Mammary epithelial cell (primary cell): ENCODE data around the gene ITGAX.

ENCODE experiments used
- CTCF ChIP-seq, 2 donors: IDR thresholded peaks in 1 of 2; conservative IDR thresholded peaks in 1 of 2; 2 replicates each; pipeline ENCODE4 v1.5.1; 2011 to 2012; ENCODE audit warnings: inconsistent platforms in 2 of 2, low read length in 2 of 2, mild to moderate bottlenecking in 2 of 2, control low read depth in 1 of 2, low read depth in 1 of 2; ENCODE audit not compliant: insufficient read depth in 1 of 2; ENCODE audit errors: extremely low read depth in 1 of 2
- EZH2 ChIP-seq: IDR thresholded peaks from 2 replicates; pipeline ENCODE4 v1.6.1; 2012; ENCODE audit warnings: low read length, inconsistent platforms, borderline replicate concordance

- TF ChIP-seq CTCF (conservative IDR thresholded peaks at IDR 0.05 in 1 of 2, IDR thresholded peaks at IDR 0.05 in 1 of 2; ENCODE audit: extremely low read depth in 1 of 2, insufficient read depth in 1 of 2, low read depth in 1 of 2, low read length in 2 of 2) (no peak), EZH2 (no peak)
Observed at GRCh38 chr16:31395647-31396046, 40.7 kb downstream of the ITGAX start.
